Heart left ventricle (tissue), 13 donors: ENCODE data around the gene BST1.

Experiments used
- POLR2A ChIP-seq, 2 donors: fragments of 450-650 bp; IDR thresholded peaks; one replicate each; pipeline ENCODE4 v1.6.1; 2017; ENCODE audit warnings: antibody characterized with exemption in 2 of 2, mild to moderate bottlenecking in 2 of 2, moderate library complexity in 2 of 2
- TF ChIP-seq, protein P1 (sequence below), 12 donors: fragments of 200-600 bp; sonication (generic) in 4 of 12; IDR thresholded peaks; one replicate each; pipeline versions ENCODE4 v1.5.0 to v1.8.0; 2018 to 2022; ENCODE audit warnings: antibody characterized with exemption in 12 of 12, mild to moderate bottlenecking in 5 of 12
- donor health status: ischemic (EF 13 %, LVEDD 7.1; RV severe dilation, severe dysfunction).
- donor health status: DM: no; HTN: yes; CAD: no.
- donor health status: DM: no; HTN: no; CAD: no.
- donor health status: ischemic (EF 25% LVEDD 6.9; RV normal size, moderate dysfunction).
- donor health status: ischemic (EF 25% LVEDD 5.7; RV mildly dilated, moderate dysfunction).
- donor health status: ischemic (EF 35%, LVEDD 5.7; RV mildly dilated, moderate dysfunction).
- donor health status: nonischemic (EF 11% LVEDD 7.7; RV severe dilation, severe dysfunction).
- donor health status: DM: yes; HTN: yes; CAD: no.
- donor health status: PGD.
- donor health status: ischemic (EF 29% LVEDD 5.4; RV normal size, mild dysfunction).
- donor health status: nonischemic (EF 23%, LVEDD 6.1; RV moderate dilation, normal function).

DNA sequence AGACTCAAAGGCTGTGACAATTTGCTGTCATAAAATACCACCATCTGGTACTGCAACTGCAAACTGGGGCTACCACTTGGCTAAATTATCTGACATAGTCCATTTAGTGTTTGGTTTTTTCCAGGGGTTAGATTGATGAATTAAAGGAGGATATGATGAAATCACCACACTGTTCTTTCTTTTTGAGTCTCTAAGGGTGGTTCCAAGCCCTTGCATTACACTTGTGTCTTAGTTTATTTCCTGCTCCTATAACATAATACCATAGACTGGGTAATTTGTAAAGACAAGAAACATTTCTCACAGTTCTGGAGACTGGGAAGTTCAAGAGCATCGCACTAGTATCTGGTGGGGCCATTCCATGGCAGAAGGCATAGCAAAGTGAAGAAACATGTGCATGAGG, 43.2 kb downstream of the BST1 start:
- TF ChIP-seq, protein P1, sequence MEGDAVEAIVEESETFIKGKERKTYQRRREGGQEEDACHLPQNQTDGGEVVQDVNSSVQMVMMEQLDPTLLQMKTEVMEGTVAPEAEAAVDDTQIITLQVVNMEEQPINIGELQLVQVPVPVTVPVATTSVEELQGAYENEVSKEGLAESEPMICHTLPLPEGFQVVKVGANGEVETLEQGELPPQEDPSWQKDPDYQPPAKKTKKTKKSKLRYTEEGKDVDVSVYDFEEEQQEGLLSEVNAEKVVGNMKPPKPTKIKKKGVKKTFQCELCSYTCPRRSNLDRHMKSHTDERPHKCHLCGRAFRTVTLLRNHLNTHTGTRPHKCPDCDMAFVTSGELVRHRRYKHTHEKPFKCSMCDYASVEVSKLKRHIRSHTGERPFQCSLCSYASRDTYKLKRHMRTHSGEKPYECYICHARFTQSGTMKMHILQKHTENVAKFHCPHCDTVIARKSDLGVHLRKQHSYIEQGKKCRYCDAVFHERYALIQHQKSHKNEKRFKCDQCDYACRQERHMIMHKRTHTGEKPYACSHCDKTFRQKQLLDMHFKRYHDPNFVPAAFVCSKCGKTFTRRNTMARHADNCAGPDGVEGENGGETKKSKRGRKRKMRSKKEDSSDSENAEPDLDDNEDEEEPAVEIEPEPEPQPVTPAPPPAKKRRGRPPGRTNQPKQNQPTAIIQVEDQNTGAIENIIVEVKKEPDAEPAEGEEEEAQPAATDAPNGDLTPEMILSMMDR (IDR thresholded peaks at IDR 0.05), result no peak
- no peak for TF ChIP-seq POLR2A (IDR thresholded peaks at IDR 0.05)
